ENCODE data around the gene CEP120.

- TF ChIP-seq CTCF (IDR thresholded peaks at IDR 0.05; ENCODE audit: low read depth, low read length, poor library complexity, severe bottlenecking) (peak; percentile 48), EZH2phosphoT487 (IDR thresholded peaks at IDR 0.05; ENCODE audit: borderline replicate concordance, low read length) (no peak)
These were observed 55.5 kb downstream of the CEP120 start for GRCh38 chr5:123367739-123368138.

All from DOHH2 (cell line).